Right lobe of liver (tissue), 4 donors: ENCODE measurements around the gene TCHH.

Experiments
- POLR2A ChIP-seq: fragments of 450-650 bp; IDR thresholded peaks from one replicate; pipeline ENCODE4 v1.6.1; 2017; ENCODE audit warnings: antibody characterized with exemption, mild to moderate bottlenecking
- TF ChIP-seq, protein P1 (sequence below), 4 donors: fragments of 200-600 bp in 3 of 4; fragments of 450-650 bp in 1 of 4; IDR thresholded peaks; one replicate each; pipeline versions ENCODE4 v1.5.1 to v1.8.0; 2016 to 2022; ENCODE audit warnings: antibody characterized with exemption in 4 of 4, mild to moderate bottlenecking in 2 of 4
- donor health status: DM: no; HTN: no; CAD: no.
- donor health status: DM: no; HTN: no; CAD: no.
- donor health status: DM: no; HTN: yes; CAD: no.

GRCh38 chr1:152118915-152119314 lies 3.7 kb upstream of the TCHH start:
- TF ChIP-seq, protein P1, sequence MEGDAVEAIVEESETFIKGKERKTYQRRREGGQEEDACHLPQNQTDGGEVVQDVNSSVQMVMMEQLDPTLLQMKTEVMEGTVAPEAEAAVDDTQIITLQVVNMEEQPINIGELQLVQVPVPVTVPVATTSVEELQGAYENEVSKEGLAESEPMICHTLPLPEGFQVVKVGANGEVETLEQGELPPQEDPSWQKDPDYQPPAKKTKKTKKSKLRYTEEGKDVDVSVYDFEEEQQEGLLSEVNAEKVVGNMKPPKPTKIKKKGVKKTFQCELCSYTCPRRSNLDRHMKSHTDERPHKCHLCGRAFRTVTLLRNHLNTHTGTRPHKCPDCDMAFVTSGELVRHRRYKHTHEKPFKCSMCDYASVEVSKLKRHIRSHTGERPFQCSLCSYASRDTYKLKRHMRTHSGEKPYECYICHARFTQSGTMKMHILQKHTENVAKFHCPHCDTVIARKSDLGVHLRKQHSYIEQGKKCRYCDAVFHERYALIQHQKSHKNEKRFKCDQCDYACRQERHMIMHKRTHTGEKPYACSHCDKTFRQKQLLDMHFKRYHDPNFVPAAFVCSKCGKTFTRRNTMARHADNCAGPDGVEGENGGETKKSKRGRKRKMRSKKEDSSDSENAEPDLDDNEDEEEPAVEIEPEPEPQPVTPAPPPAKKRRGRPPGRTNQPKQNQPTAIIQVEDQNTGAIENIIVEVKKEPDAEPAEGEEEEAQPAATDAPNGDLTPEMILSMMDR (IDR thresholded peaks at IDR 0.05) = no peak
- no peak for TF ChIP-seq POLR2A
